GM23248 (cell line): ENCODE results near the gene MSRB2. TPM values are rescaled to one million over a fixed set of nuclear protein-coding genes. Genes with fewer than 3 reads are reported as not detected.
"Not testable (repeated sequence)": the region's sequence is repeated elsewhere in the genome, so short reads cannot be mapped to it uniquely, and the experiment has no call there.

ENCODE experiments used
- DNase-seq: peaks from one replicate; pipeline ENCODE4 v3.0.0-alpha.2; 2015
- H2AFZ ChIP-seq: fragments of 200-600 bp; sonication (generic); 2 replicates; pipeline ENCODE4 v1.6.1; 2016; ENCODE audit warnings: antibody characterized with exemption
- H3F3A ChIP-seq: fragments of 200-600 bp; sonication (generic); 2 replicates; pipeline ENCODE4 v1.6.1; 2016; ENCODE audit warnings: mild to moderate bottlenecking, antibody characterized with exemption, mixed run types; ENCODE audit not compliant: insufficient read depth
- H3K27ac ChIP-seq: fragments of 200-600 bp; sonication (generic); 2 replicates; pipeline ENCODE4 v1.5.1; 2016; ENCODE audit warnings: mild to moderate bottlenecking
- H3K27me3 ChIP-seq: fragments of 200-600 bp; sonication (generic); replicated peaks from 2 replicates; pipeline ENCODE4 v1.6.1; 2016; ENCODE audit warnings: mild to moderate bottlenecking; ENCODE audit not compliant: insufficient read depth
- H3K36me3 ChIP-seq: fragments of 200-600 bp; sonication (generic); 2 replicates; pipeline ENCODE4 v1.6.1; 2016; ENCODE audit warnings: low read depth, mild to moderate bottlenecking
- H3K4me1 ChIP-seq: fragments of 200-600 bp; sonication (generic); 2 replicates; pipeline ENCODE4 v1.6.1; 2016; ENCODE audit warnings: mild to moderate bottlenecking; ENCODE audit not compliant: insufficient read depth
- H3K4me2 ChIP-seq: fragments of 200-600 bp; sonication (generic); one replicate; pipeline ENCODE4 v1.6.1; 2016; ENCODE audit warnings: mild to moderate bottlenecking; ENCODE audit not compliant: unreplicated experiment
- H3K4me3 ChIP-seq: fragments of 200-600 bp; sonication (generic); 2 replicates; pipeline ENCODE4 v1.5.1; 2016; ENCODE audit warnings: mild to moderate bottlenecking
- H3K79me2 ChIP-seq: fragments of 200-600 bp; sonication (generic); 2 replicates; pipeline ENCODE4 v1.6.1; 2016; ENCODE audit warnings: mild to moderate bottlenecking; ENCODE audit not compliant: insufficient read depth
- H3K9ac ChIP-seq: fragments of 200-600 bp; sonication (generic); 2 replicates; pipeline ENCODE4 v1.6.1; 2016; ENCODE audit warnings: mild to moderate bottlenecking
- H3K9me2 ChIP-seq: fragments of 200-600 bp; sonication (generic); 2 replicates; pipeline ENCODE4 v1.6.1; 2016; ENCODE audit warnings: mixed run types, mild to moderate bottlenecking, moderate library complexity; ENCODE audit not compliant: insufficient read depth
- H3K9me3 ChIP-seq: fragments of 200-600 bp; sonication (generic); one replicate; pipeline ENCODE4 v1.6.1; 2017; ENCODE audit warnings: low read depth
- H4K20me1 ChIP-seq: fragments of 200-600 bp; sonication (generic); 2 replicates; pipeline ENCODE4 v1.6.0; 2016; ENCODE audit not compliant: insufficient read depth
- EZH2 ChIP-seq: fragments of 200-600 bp; sonication (generic); IDR thresholded peaks from 2 replicates; pipeline ENCODE4 v1.6.1; 2018; ENCODE audit warnings: antibody characterized with exemption, mild to moderate bottlenecking; ENCODE audit not compliant: insufficient read depth, poor library complexity, severe bottlenecking
- EZH2phosphoT487 ChIP-seq: fragments of 200-600 bp; sonication (generic); IDR thresholded peaks from 2 replicates; pipeline ENCODE4 v1.6.1; 2018; ENCODE audit warnings: antibody characterized with exemption, moderate library complexity, mild to moderate bottlenecking, low read depth; ENCODE audit not compliant: insufficient read depth
- WGBS, 2 experiments: methylation state at CpG; one replicate each; pipeline ENCODE4 v1.1.6; 2015 to 2017; ENCODE audit warnings: low lambda C conversion rate in 2 of 2, low coverage in 1 of 2; ENCODE audit errors: missing lambda C conversion rate in 2 of 2; 5-methylcytosine and 5-hydroxymethylcytosine counted together
- in situ Hi-C: fragments of 300-500 bp; cut with MboI; formaldehyde crosslinking; loops from 2 replicates; pipeline ENCODE4 v1.15.0; 2020
- polyA plus RNA-seq: library from polyadenylated mRNA; unstranded; fragments of >200 nt; fragmentation: Nextera tagmentation; extraction: Ambion mirVana; gene quantifications from 2 replicates; pipeline ENCODE4 v1.2.1, GENCODE V29; 2016
- total RNA-seq: library from RNA; depleted of rRNA; stranded (reverse); fragments of >200 nt; shearing (Covaris generic); gene quantifications from 2 replicates; pipeline ENCODE4 v1.2.3, GENCODE V29; 2014

MSRB2 gene
- total and polyA plus RNA-seq, 2 experiments from 2014 or later, result 25.0 to 69.5 TPM

DNA sequence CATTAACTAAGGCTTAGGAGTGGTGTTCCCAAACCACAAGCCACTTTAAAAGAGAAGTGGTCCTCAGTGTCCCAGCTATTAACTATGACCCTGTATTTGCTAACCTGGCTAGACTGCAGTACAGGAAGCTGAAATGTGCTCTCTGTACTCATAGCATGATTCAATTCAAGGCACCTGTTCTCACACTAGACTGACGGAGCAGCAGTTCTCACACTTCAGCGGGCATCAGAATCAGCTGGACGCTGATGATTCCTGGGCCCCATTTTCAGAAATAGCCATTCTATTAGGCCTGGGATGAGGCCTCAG is 24.5 kb upstream of the MSRB2 start:
- Histone ChIP-seq H3F3A (no peaks in the 10 kb centered on the region), H3K4me1 (0 out of 2 replicates have a peak, but pooled peaks cover 2% of the 10 kb centered on the region), H3K27ac (no peak overlapping the region), H3K79me2 (no peaks in the 10 kb centered on the region), H3K9me2 (no peaks in the 10 kb centered on the region), H3K9ac (no peak overlapping the region), H3K4me2 (no peak overlapping the region), H3K4me3 (no peak overlapping the region), H2AFZ (no peak overlapping the region), H3K9me3 (no peaks in the 10 kb centered on the region), H3K36me3 (no peaks in the 10 kb centered on the region), H4K20me1 (no peaks in the 10 kb centered on the region), H3K27me3 (no peaks in the 10 kb centered on the region)
- no peak for DNase-seq
- TF ChIP-seq EZH2phosphoT487 (no peak), EZH2 (no peak)
- 93 to 96% methylated on average over 3 of the region's 3 CpGs for WGBS, 2 experiments
- in situ Hi-C loops, result no loop called here

DNA sequence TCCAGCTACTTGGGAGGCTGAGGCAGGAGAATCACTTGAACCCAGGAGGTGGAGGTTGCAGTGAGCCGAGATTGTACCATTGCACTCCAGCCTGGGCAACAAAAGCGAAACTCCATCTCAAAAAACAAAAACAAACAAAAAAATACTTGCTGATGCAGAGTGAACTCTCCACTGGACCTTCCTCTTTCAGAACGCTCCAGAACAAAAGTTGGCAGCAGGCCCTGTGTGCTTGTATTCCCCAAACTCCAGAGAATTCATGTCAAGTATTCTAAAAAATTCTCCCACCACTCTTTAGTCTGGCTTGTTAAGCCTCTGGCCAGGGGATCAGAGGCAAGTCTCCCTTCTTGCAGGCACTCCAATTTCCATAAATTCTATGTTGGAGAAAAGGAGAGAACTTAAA is 22.8 kb upstream of the MSRB2 start:
- DNase-seq, H3F3A ChIP-seq, H3K4me1 ChIP-seq, H3K4me2 ChIP-seq, H3K27me3 ChIP-seq, H3K9me3 ChIP-seq, H3K27ac ChIP-seq, H3K4me3 ChIP-seq, H4K20me1 ChIP-seq, H3K9me2 ChIP-seq, H2AFZ ChIP-seq, in situ Hi-C loops, H3K9ac ChIP-seq, H3K36me3 ChIP-seq, H3K79me2 ChIP-seq: not testable (repeated sequence)
- WGBS, 2 experiments, result 28 to 30% methylated on average over 3 of the region's 3 CpGs

DNA sequence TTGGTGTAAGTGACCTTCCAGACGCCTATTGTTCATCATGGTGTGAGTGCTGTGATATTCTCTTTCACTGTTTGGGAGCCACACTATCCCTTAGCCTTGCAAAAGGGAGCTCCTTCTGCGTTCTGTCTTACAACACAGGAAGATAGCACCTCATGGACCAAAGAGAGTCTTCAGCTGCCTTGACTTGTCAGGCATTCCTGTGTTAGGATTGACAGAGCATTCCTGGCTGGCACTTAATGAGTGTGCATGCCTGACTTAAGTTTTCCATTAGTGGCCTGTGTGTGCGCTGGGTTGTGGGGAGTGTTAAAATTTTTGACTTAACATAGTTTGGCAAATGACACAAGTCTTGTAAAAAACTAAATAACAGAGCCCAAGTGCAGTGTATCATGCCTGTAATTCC is 21.9 kb upstream of the MSRB2 start:
- Histone ChIP-seq H3K4me1 (no peaks in the 10 kb centered on the region), H4K20me1 (no peaks in the 10 kb centered on the region), H3F3A (no peaks in the 10 kb centered on the region), H3K9me2 (no peaks in the 10 kb centered on the region), H3K36me3 (no peaks in the 10 kb centered on the region), H3K9me3 (no peaks in the 10 kb centered on the region), H3K4me2 (no peak overlapping the region), H3K27ac (no peak overlapping the region), H3K27me3 (no peaks in the 10 kb centered on the region), H3K9ac (no peak overlapping the region), H2AFZ (no peak overlapping the region), H3K4me3 (no peak overlapping the region), H3K79me2 (no peaks in the 10 kb centered on the region)
- no peak for DNase-seq
- in situ Hi-C loops, result no loop called here
- WGBS, 2 experiments, result 57 to 61% methylated on average over 3 of the region's 3 CpGs
- TF ChIP-seq EZH2phosphoT487, result no peak
- TF ChIP-seq EZH2, result no peak

DNA sequence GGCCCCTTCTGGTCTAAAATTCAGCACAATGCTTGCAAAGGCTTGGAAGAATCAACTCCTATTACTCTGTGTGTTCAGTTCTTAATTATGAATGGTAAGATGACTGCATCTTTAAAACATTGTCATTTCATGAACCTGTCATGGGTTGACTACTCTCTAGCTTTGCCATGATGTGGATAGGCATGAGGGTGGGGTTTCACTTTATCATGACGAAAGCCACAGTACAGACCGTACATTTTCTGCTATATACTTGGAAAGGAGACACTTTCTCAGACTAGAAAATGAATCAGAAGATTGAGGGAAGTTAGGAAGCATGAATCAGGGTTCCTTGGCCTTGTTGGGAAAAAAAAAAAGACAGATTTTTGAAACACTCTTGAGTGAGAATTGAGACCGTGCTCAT is 19.7 kb upstream of the MSRB2 start:
- TF ChIP-seq EZH2phosphoT487, result no peak
- TF ChIP-seq EZH2, result no peak
- no peaks in the 10 kb centered on the region for H3K9me2 ChIP-seq
- no peaks in the 10 kb centered on the region for H4K20me1 ChIP-seq
- H2AFZ ChIP-seq, result no peak overlapping the region
- H3K4me1 ChIP-seq, result peaks cover 1% of the 10 kb centered on the region; the same call in 1 of the 2 replicates
- no peak overlapping the region for H3K9ac ChIP-seq
- WGBS, 2 experiments, result 49% methylated on average over 3 of the region's 3 CpGs
- no peak overlapping the region for H3K27ac ChIP-seq
- no peaks in the 10 kb centered on the region for H3K36me3 ChIP-seq
- H3K9me3 ChIP-seq, result no peaks in the 10 kb centered on the region
- no peak overlapping the region for H3K4me3 ChIP-seq
- H3K27me3 ChIP-seq, result no peaks in the 10 kb centered on the region
- H3F3A ChIP-seq, result no peaks in the 10 kb centered on the region
- DNase-seq, result peak; percentile 20
- no peak overlapping the region for H3K4me2 ChIP-seq
- in situ Hi-C loops, result no loop called here
- no peaks in the 10 kb centered on the region for H3K79me2 ChIP-seq

DNA sequence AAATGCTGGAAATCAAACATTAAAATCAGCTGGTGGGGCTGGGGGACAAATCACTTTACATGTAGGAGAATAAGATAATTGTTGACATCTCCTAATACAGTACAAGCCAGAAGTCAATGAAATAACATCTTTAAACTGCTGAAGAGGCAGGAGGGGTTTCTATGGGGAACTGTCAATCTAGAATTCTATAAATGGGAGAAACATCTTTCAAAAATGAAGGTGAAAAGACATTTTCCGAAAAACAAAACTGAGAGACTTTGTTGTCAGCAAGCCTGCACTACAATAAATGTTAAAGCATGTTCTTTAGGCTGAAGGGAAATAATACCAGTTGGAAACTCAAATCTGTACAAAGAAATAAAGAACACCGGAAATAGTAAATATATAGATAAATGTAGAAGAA is 17.3 kb upstream of the MSRB2 start:
- Histone ChIP-seq H3K9me3 (no peaks in the 10 kb centered on the region), H3K36me3 (no peaks in the 10 kb centered on the region), H3K9me2 (no peaks in the 10 kb centered on the region), H3K27ac (no peak overlapping the region), H2AFZ (no peak overlapping the region), H3K79me2 (no peaks in the 10 kb centered on the region), H3K4me2 (no peak overlapping the region), H3K9ac (no peak overlapping the region), H3K4me1 (peaks cover 4% of the 10 kb centered on the region; the same call in 1 of the 2 replicates), H4K20me1 (no peaks in the 10 kb centered on the region), H3K4me3 (no peak overlapping the region), H3K27me3 (no peaks in the 10 kb centered on the region), H3F3A (no peaks in the 10 kb centered on the region)
- in situ Hi-C loops, result no loop called here
- WGBS, 2 experiments, result 77 to 83% methylated on average over 2 of the region's 2 CpGs
- DNase-seq, result no peak
- TF ChIP-seq EZH2phosphoT487 (no peak), EZH2 (no peak)
